Measurements from ENCODE around the gene PELO. TPM values are rescaled to one million over a fixed set of nuclear protein-coding genes. Genes with fewer than 3 reads are reported as not detected.
A peak's percentile ranks its signal among the peaks of the same experiment; 100 is the strongest.

Gene PELO
- polyA plus RNA-seq, 1 experiment: 29.6 TPM

GRCh38 chr5:52802272-52802973, 14.7 kb downstream of the PELO start:
- DNase-seq (ENCODE audit: low read depth): no peak
- no peaks in the 10 kb centered on the region for H3K27me3 ChIP-seq (ENCODE audit: control insufficient read depth, insufficient read depth, low read length)
- ChIA-PET POLR2A (no interaction called here), CTCF (interaction anchor here (1.1 to 1.7 kb wide), 2 partner anchors 111 kb away, joined by 3 to 4 read pairs; no protein-coding TSS in a partner anchor)
- TF ChIP-seq CTCF (IDR thresholded peaks at IDR 0.05; ENCODE audit: insufficient read depth, low read depth, low read length): no peak
- H3K4me3 ChIP-seq (ENCODE audit: low read depth, low read length): peak overlapping the region; percentile 62
- peaks cover 2% of the 10 kb centered on the region for H3K36me3 ChIP-seq (ENCODE audit: control insufficient read depth, insufficient read depth, low read length)

GRCh38 chr5:52802974-52803336, 15.2 kb downstream of the PELO start:
- Histone ChIP-seq H3K4me3 (ENCODE audit: low read depth, low read length) (peak overlapping the region; percentile 62), H3K36me3 (ENCODE audit: control insufficient read depth, insufficient read depth, low read length) (peaks cover 2% of the 10 kb centered on the region), H3K27me3 (ENCODE audit: control insufficient read depth, insufficient read depth, low read length) (no peaks in the 10 kb centered on the region)
- no peak for DNase-seq (ENCODE audit: low read depth)
- no peak for TF ChIP-seq CTCF (IDR thresholded peaks at IDR 0.05; ENCODE audit: insufficient read depth, low read depth, low read length)
- CTCF ChIA-PET: no interaction called here
- POLR2A ChIA-PET: no interaction called here

- ChIA-PET POLR2A (no interaction called here), CTCF (interaction anchor here (1.2 kb wide), 1 partner anchor 71 kb away, joined by 4 read pairs; no protein-coding TSS in a partner anchor)
- TF ChIP-seq CTCF (IDR thresholded peaks at IDR 0.05; ENCODE audit: insufficient read depth, low read depth, low read length): no peak
- Histone ChIP-seq H3K36me3 (ENCODE audit: control insufficient read depth, insufficient read depth, low read length) (peaks cover 2% of the 10 kb centered on the region), H3K4me3 (ENCODE audit: low read depth, low read length) (no peak overlapping the region), H3K27me3 (ENCODE audit: control insufficient read depth, insufficient read depth, low read length) (no peaks in the 10 kb centered on the region)
- no peak for DNase-seq (ENCODE audit: low read depth)
These were observed 16.7 kb downstream of the PELO start for GRCh38 chr5:52804387-52804791.

- no peak for TF ChIP-seq CTCF (IDR thresholded peaks at IDR 0.05; ENCODE audit: insufficient read depth, low read depth, low read length)
- no peaks in the 10 kb centered on the region for H3K27me3 ChIP-seq (ENCODE audit: control insufficient read depth, insufficient read depth, low read length)
- ChIA-PET POLR2A (no interaction called here), CTCF (no interaction called here)
- H3K4me3 ChIP-seq (ENCODE audit: low read depth, low read length): no peak overlapping the region
- peaks cover 2% of the 10 kb centered on the region for H3K36me3 ChIP-seq (ENCODE audit: control insufficient read depth, insufficient read depth, low read length)
- DNase-seq (ENCODE audit: low read depth): no peak
These were observed 17.3 kb downstream of the PELO start for GRCh38 chr5:52804981-52805380.

- no peak for DNase-seq (ENCODE audit: low read depth)
- H3K4me3 ChIP-seq (ENCODE audit: low read depth, low read length): no peak overlapping the region
- ChIA-PET CTCF (no interaction called here), POLR2A (interaction anchor here (0.7 kb wide), 1 partner anchor 54 kb away, joined by 3 read pairs; no protein-coding TSS in a partner anchor)
- no peak for TF ChIP-seq CTCF (IDR thresholded peaks at IDR 0.05; ENCODE audit: insufficient read depth, low read depth, low read length)
- H3K27me3 ChIP-seq (ENCODE audit: control insufficient read depth, insufficient read depth, low read length): no peaks in the 10 kb centered on the region
- H3K36me3 ChIP-seq (ENCODE audit: control insufficient read depth, insufficient read depth, low read length): peaks cover 2% of the 10 kb centered on the region
These were observed 17.9 kb downstream of the PELO start for GRCh38 chr5:52805615-52806014.
